AG04450 (cell line): ENCODE data around the gene ASXL3. TPM values are rescaled to one million over a fixed set of nuclear protein-coding genes. Genes with fewer than 3 reads are reported as not detected.

Experiments
- CTCF ChIA-PET: fragments of 300-600, 350-600 bp; formaldehyde crosslinking; extraction: SDS; loops from one replicate; lab custom pipeline; 2022; ENCODE audit warnings: antibody characterized with exemption, inconsistent platforms; lab: Charles Lee
- POLR2A ChIA-PET: fragments of 350-600 bp; formaldehyde crosslinking; extraction: SDS; loops from one replicate; lab custom pipeline; 2021; ENCODE audit warnings: antibody characterized with exemption, inconsistent platforms; lab: Yijun Ruan, JAX
- DNase-seq: peaks from one replicate; pipeline ENCODE4 v3.0.0-alpha.2; 2011; ENCODE audit warnings: low read depth, low spot score
- H3K27ac ChIP-seq: one replicate; pipeline ENCODE4 v1.5.1; 2012; ENCODE audit warnings: low read depth, low read length, control low read depth
- H3K27me3 ChIP-seq: one replicate; pipeline ENCODE4 v1.6.0; 2012; ENCODE audit warnings: low read length; ENCODE audit not compliant: control insufficient read depth, insufficient read depth
- H3K4me3 ChIP-seq: 2 replicates; pipeline ENCODE4 v1.5.1; 2011; ENCODE audit warnings: mild to moderate bottlenecking, low read depth, low read length, control low read depth
- H3K9me3 ChIP-seq: 2 replicates; pipeline ENCODE4 v1.5.1; 2012; ENCODE audit warnings: low read length; ENCODE audit not compliant: control insufficient read depth, insufficient read depth
- CTCF ChIP-seq: IDR thresholded peaks from 2 replicates; pipeline ENCODE4 v1.5.1; 2011; ENCODE audit warnings: low read depth, low read length, control low read depth, inconsistent platforms
- polyA plus RNA-seq: library from polyadenylated mRNA; depleted of rRNA; stranded (reverse); fragments of >200 nt; gene quantifications from 2 replicates; pipeline ENCODE4 v1.2.3, GENCODE V29; 2011

The ASXL3 gene
- polyA plus RNA-seq, 1 experiment: 0.19 TPM

GRCh38 chr18:33576999-33577646 lies 896 bp upstream of the ASXL3 start:
- ChIA-PET POLR2A (no interaction called here), CTCF (no interaction called here)
- Histone ChIP-seq H3K9me3 (no peaks in the 10 kb centered on the region), H3K27ac (no peak overlapping the region), H3K27me3 (peaks cover 27% of the 10 kb centered on the region), H3K4me3 (no peak overlapping the region; the same call in 1 of the 2 replicates)
- no peak for TF ChIP-seq CTCF
- no peak for DNase-seq

- Histone ChIP-seq H3K4me3 (peak overlapping the region; percentile 54), H3K27ac (no peak overlapping the region), H3K27me3 (peaks cover 27% of the 10 kb centered on the region), H3K9me3 (no peaks in the 10 kb centered on the region)
- CTCF ChIA-PET: no interaction called here
- TF ChIP-seq CTCF: no peak
- POLR2A ChIA-PET: no interaction called here
- DNase-seq: no peak
Measured at GRCh38 chr18:33578518-33579348, 714 bp downstream of the ASXL3 start.

GRCh38 chr18:33579349-33580215 lies 1.6 kb downstream of the ASXL3 start:
- ChIA-PET POLR2A (no interaction called here), CTCF (interaction anchor here (0.5 kb wide), 1 partner anchor 24 kb away, joined by 4 read pairs; no protein-coding TSS in a partner anchor)
- no peak for DNase-seq
- no peak for TF ChIP-seq CTCF
- Histone ChIP-seq H3K27ac (no peak overlapping the region), H3K27me3 (peaks cover 27% of the 10 kb centered on the region), H3K4me3 (peak overlapping the region; percentile 54; the same call in 1 of the 2 replicates), H3K9me3 (no peaks in the 10 kb centered on the region)

- Histone ChIP-seq H3K4me3 (no peak overlapping the region), H3K9me3 (no peaks in the 10 kb centered on the region), H3K27ac (no peak overlapping the region), H3K27me3 (peaks cover 27% of the 10 kb centered on the region)
- CTCF ChIA-PET: no interaction called here
- POLR2A ChIA-PET: no interaction called here
- no peak for DNase-seq
- TF ChIP-seq CTCF: no peak
Measured at GRCh38 chr18:33580546-33580945, 2.5 kb downstream of the ASXL3 start.
